Esophagus muscularis mucosa (tissue), 4 donors: ENCODE measurements around the gene RNF5. TPM values are rescaled to one million over a fixed set of nuclear protein-coding genes. Genes with fewer than 3 reads are reported as not detected.

Experiments used
- DNase-seq: peaks from one replicate; pipeline ENCODE4 v3.0.0-alpha.2; 2017; ENCODE audit errors: extremely low spot score
- H3K27ac ChIP-seq, 4 donors: fragments of 200-600 bp; sonication (generic); replicated peaks in 1 of 4; 1 replicate in 3 of 4; 2 replicates in 1 of 4; pipeline ENCODE4 v1.5.1; 2016 to 2019; ENCODE audit warnings: mild to moderate bottlenecking in 1 of 4
- H3K27me3 ChIP-seq, 4 donors: fragments of 200-600 bp; sonication (generic); one replicate each; pipeline versions ENCODE4 v1.5.1 to v1.6.0; 2016 to 2019
- H3K36me3 ChIP-seq, 4 donors: fragments of 200-600 bp; sonication (generic); one replicate each; pipeline ENCODE4 v1.5.1; 2016 to 2019
- H3K4me1 ChIP-seq, 4 donors: fragments of 200-600 bp; sonication (generic); one replicate each; pipeline ENCODE4 v1.5.1; 2016 to 2019
- H3K4me3 ChIP-seq, 4 donors: fragments of 200-600 bp; sonication (generic); 1 replicate in 2 of 4; 2 replicates in 2 of 4; pipeline ENCODE4 v1.5.1; 2016 to 2019; ENCODE audit warnings: mild to moderate bottlenecking in 4 of 4, moderate library complexity in 1 of 4
- H3K9me3 ChIP-seq, 4 donors: fragments of 200-600 bp; sonication (generic); 1 replicate in 3 of 4; 2 replicates in 1 of 4; pipeline ENCODE4 v1.5.1; 2016 to 2019
- EP300 ChIP-seq: sonication (generic); formaldehyde crosslinking; IDR thresholded peaks from one replicate; pipeline ENCODE4 v1.6.1; 2017; ENCODE audit warnings: antibody characterized with exemption
- POLR2A ChIP-seq: fragments of 450-650 bp; IDR thresholded peaks from one replicate; pipeline ENCODE4 v1.6.1; 2017; ENCODE audit warnings: antibody characterized with exemption, moderate library complexity, mild to moderate bottlenecking, low read depth
- POLR2AphosphoS5 ChIP-seq, 2 donors: sonication (generic); formaldehyde crosslinking; IDR thresholded peaks; one replicate each; pipeline ENCODE4 v1.6.1; 2017; ENCODE audit warnings: antibody characterized with exemption in 2 of 2
- WGBS: methylation state at CpG from one replicate; pipeline ENCODE4 v1.1.5; 2018; 5-methylcytosine and 5-hydroxymethylcytosine counted together
- intact Hi-C: fragments of 100-400 bp; cut with DNase I; formaldehyde crosslinking; loops from one replicate; pipeline ENCODE4 v1.15.1; 2023
- total RNA-seq, 4 donors: library from RNA; depleted of rRNA; stranded (reverse); fragments of >200 nt; gene quantifications; one replicate each; pipeline versions ENCODE4 v1.1.0 to v1.2.1, GENCODE V29; 2016
- TF ChIP-seq, protein P1 (sequence below), 3 experiments: fragments of 200-600 bp in 2 of 3; fragments of 450-650 bp in 1 of 3; sonication (generic) in 2 of 3; IDR thresholded peaks; one replicate each; pipeline ENCODE4 v1.5.1; 2017 to 2019; ENCODE audit warnings: antibody characterized with exemption in 3 of 3, mild to moderate bottlenecking in 2 of 3, moderate library complexity in 1 of 3

RNF5 gene
- total RNA-seq, 4 donors from 2014 or later: 76.2 to 91.4 (median 88.5) TPM

DNA sequence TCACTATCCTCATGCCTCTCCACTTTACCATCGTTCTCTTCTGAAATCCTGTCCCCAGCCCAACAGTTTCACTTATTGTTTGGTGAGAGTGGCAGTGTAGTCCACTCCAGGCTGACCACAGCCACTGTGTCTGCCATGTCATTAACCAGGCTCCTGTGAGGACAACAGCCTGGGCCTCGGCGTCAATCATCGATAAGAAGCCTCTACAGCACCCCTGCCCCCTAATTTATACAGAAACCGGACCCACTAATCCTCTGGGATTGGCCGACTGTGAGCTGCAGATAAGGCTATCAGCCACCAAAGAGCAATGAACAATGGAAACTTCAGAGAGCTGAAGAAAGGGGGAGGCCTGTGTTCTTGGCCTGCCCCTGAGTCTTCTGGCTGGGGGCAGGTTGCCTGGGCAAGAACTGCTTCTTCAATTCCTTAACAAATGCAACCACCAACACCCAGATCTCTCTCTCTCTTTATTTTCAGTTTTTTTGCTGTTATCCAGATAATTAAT is 10.4 kb upstream of the RNF5 start:
- Histone ChIP-seq H3K4me1 (peaks cover 0 to 29% (median 18%) of the 10 kb centered on the region in 4 donors), H3K9me3 (no peaks in the 10 kb centered on the region), H3K27me3 (no peaks in the 10 kb centered on the region), H3K4me3 (no peak overlapping the region), H3K36me3 (peaks cover 13 to 86% (median 75%) of the 10 kb centered on the region in 4 donors), H3K27ac (peak overlapping the region in 3 of 4 donors; percentile 24 to 50 (median 36))
- DNase-seq: no peak
- intact Hi-C loops: no loop called here
- 70% methylated on average over 6 of the region's 6 CpGs for WGBS
- no peak for TF ChIP-seq POLR2AphosphoS5 (IDR thresholded peaks at IDR 0.05)
- TF ChIP-seq EP300: no peak
- TF ChIP-seq, protein P1, sequence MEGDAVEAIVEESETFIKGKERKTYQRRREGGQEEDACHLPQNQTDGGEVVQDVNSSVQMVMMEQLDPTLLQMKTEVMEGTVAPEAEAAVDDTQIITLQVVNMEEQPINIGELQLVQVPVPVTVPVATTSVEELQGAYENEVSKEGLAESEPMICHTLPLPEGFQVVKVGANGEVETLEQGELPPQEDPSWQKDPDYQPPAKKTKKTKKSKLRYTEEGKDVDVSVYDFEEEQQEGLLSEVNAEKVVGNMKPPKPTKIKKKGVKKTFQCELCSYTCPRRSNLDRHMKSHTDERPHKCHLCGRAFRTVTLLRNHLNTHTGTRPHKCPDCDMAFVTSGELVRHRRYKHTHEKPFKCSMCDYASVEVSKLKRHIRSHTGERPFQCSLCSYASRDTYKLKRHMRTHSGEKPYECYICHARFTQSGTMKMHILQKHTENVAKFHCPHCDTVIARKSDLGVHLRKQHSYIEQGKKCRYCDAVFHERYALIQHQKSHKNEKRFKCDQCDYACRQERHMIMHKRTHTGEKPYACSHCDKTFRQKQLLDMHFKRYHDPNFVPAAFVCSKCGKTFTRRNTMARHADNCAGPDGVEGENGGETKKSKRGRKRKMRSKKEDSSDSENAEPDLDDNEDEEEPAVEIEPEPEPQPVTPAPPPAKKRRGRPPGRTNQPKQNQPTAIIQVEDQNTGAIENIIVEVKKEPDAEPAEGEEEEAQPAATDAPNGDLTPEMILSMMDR (IDR thresholded peaks at IDR 0.05): no peak
- TF ChIP-seq POLR2A: no peak

DNA sequence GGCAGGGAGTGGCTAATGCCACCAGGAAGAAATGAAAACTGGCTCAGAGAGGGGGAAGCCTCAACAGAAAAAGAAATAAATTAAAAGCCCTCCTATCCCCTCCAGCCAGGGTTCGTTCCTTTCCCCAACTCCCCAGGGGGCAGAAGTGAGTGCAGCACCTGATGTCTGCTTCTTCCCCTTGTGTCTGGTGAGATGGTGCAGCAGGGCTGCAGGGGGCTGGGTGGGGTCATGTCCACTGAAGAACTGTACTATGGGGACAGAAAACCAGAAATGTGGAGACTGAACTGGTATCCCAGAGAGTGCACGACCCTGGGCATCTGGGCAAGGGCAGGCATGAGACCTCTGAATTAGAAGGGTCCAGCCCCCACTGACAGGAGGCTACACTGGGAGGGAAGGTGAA is 9.9 kb upstream of the RNF5 start:
- intact Hi-C loops: no loop called here
- no peak for DNase-seq
- WGBS: 88% methylated on average over 2 of the region's 2 CpGs
- H3K27ac ChIP-seq: peak overlapping the region; percentile 24 to 50 (median 32)
- TF ChIP-seq POLR2A: no peak
- no peak for TF ChIP-seq EP300
- TF ChIP-seq, protein P1 (IDR thresholded peaks at IDR 0.05): no peak
- TF ChIP-seq POLR2AphosphoS5 (IDR thresholded peaks at IDR 0.05): no peak
- H3K4me3 ChIP-seq: no peak overlapping the region
- H3K36me3 ChIP-seq: peaks cover 13 to 81% (median 70%) of the 10 kb centered on the region in 4 donors
- H3K9me3 ChIP-seq: no peaks in the 10 kb centered on the region
- H3K4me1 ChIP-seq: peaks cover 0 to 29% (median 18%) of the 10 kb centered on the region in 4 donors
- H3K27me3 ChIP-seq: no peaks in the 10 kb centered on the region

DNA sequence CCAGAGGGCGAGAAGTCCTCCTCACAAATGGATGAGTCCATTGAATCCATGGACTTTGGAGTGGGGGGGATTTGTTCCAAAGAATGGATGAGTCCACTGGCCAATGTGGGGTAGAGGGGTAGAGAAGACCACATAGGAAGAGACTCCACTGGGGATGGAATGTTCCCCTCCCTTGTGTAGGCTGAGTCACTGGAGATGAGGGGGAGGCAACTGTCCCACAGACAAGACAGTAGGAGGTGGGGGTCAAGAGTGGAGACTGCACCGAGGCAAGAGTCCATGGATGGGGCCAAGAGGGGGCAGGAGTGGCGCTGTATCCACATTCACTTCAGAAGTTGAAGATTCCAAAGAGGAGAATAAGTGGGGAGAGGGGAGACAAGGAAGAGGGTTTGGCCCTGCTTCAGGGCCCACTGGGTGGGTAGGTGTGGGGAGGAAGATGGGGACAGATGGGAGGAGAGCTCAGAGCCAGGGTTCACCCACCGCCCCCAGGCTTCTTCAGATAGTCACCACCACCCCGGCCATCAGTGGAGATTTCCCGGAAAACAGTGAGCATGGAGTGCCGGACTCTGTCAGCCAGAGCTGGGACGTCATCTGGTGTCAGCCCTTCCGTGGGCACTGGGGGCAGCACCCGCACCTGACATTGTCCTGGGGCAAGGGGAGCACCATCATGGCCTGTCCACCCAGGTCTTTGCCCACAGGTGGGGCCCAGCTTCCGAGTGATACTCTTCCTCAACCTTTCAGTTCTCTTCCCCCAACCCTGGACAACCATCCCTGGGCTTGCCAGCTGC is 9.2 kb upstream of the RNF5 start:
- Histone ChIP-seq H3K27me3 (no peaks in the 10 kb centered on the region), H3K4me3 (no peak overlapping the region), H3K27ac (peak overlapping the region in 3 of 4 donors; percentile 13 to 50 (median 37)), H3K9me3 (no peaks in the 10 kb centered on the region), H3K36me3 (peaks cover 13 to 74% (median 65%) of the 10 kb centered on the region in 4 donors), H3K4me1 (peaks cover 0 to 30% (median 24%) of the 10 kb centered on the region in 4 donors)
- WGBS: 78% methylated on average over 9 of the region's 11 CpGs
- DNase-seq: no peak
- intact Hi-C loops: no loop called here
- TF ChIP-seq POLR2A (no peak), POLR2AphosphoS5 (IDR thresholded peaks at IDR 0.05) (no peak), EP300 (no peak)
- TF ChIP-seq, protein P1 (IDR thresholded peaks at IDR 0.05): no peak

DNA sequence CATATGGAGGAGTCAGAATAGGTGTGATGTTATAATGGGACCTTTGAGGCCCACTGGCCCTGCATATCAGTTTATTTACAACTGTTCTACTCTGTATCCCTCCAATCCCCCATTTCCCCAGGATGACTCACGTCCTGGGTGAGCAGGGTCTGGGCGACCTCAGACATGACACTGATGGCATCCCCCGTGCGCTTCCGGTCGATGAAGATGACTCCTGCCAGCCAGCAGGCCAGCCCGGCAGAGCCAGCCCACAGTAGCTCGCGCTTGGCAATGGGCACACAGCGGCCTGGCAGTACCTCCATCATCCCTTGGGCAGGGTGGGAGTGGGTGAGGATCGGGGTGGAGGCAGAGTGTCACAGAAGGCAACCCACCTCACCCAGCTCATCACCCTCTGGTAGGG is 7.9 kb upstream of the RNF5 start:
- Histone ChIP-seq H3K36me3 (peaks cover 13 to 62% (median 58%) of the 10 kb centered on the region in 4 donors), H3K27ac (no peak overlapping the region), H3K4me3 (no peak overlapping the region), H3K9me3 (no peaks in the 10 kb centered on the region), H3K4me1 (peaks cover 9 to 41% (median 37%) of the 10 kb centered on the region in 4 donors), H3K27me3 (no peaks in the 10 kb centered on the region)
- 86% methylated on average over 4 of the region's 11 CpGs for WGBS
- TF ChIP-seq, protein P1 (IDR thresholded peaks at IDR 0.05): no peak
- intact Hi-C loops: no loop called here
- no peak for DNase-seq
